ENCODE results near the gene MACROH2A1. TPM values are rescaled to one million over a fixed set of nuclear protein-coding genes. Genes with fewer than 3 reads are reported as not detected.
A peak's percentile ranks its signal among the peaks of the same experiment; 100 is the strongest.

The MACROH2A1 gene
- total RNA-seq, 1 experiment from 2014 or later: 137 TPM

GRCh38 chr5:135417083-135417482, 18.1 kb upstream of the MACROH2A1 start:
- DNase-seq (ENCODE audit: low read depth, low spot score): no peak
- in situ Hi-C loops (cut with HindIII; ENCODE audit: low pct_unique_long_range_greater_than_20kb, low sequenced_read_pairs): no loop called here

GRCh38 chr5:135405082-135405481, 6.1 kb upstream of the MACROH2A1 start:
- DNase-seq (ENCODE audit: low read depth, low spot score): no peak
- in situ Hi-C loops (cut with HindIII; ENCODE audit: low pct_unique_long_range_greater_than_20kb, low sequenced_read_pairs): no loop called here

- no peak for DNase-seq (ENCODE audit: low read depth, low spot score)
- in situ Hi-C loops (cut with HindIII; ENCODE audit: low pct_unique_long_range_greater_than_20kb, low sequenced_read_pairs): no loop called here
Measured at GRCh38 chr5:135402031-135402430, 3.0 kb upstream of the MACROH2A1 start.

- DNase-seq (ENCODE audit: low read depth, low spot score): peak; percentile 11
- in situ Hi-C loops (cut with HindIII; ENCODE audit: low pct_unique_long_range_greater_than_20kb, low sequenced_read_pairs): no loop called here
Measured at GRCh38 chr5:135400866-135401265, 1.8 kb upstream of the MACROH2A1 start.

- in situ Hi-C loops (cut with HindIII; ENCODE audit: low pct_unique_long_range_greater_than_20kb, low sequenced_read_pairs): no loop called here
- no peak for DNase-seq (ENCODE audit: low read depth, low spot score)
Measured at GRCh38 chr5:135399794-135400542, 937 bp upstream of the MACROH2A1 start.

GRCh38 chr5:135398160-135398854, 724 bp downstream of the MACROH2A1 start:
- no peak for DNase-seq (ENCODE audit: low read depth, low spot score)
- in situ Hi-C loops (cut with HindIII; ENCODE audit: low pct_unique_long_range_greater_than_20kb, low sequenced_read_pairs): no loop called here

GRCh38 chr5:135397084-135397483, 1.9 kb downstream of the MACROH2A1 start:
- DNase-seq (ENCODE audit: low read depth, low spot score): no peak
- in situ Hi-C loops (cut with HindIII; ENCODE audit: low pct_unique_long_range_greater_than_20kb, low sequenced_read_pairs): no loop called here

GRCh38 chr5:135396459-135397055, 2.5 kb downstream of the MACROH2A1 start:
- in situ Hi-C loops (cut with HindIII; ENCODE audit: low pct_unique_long_range_greater_than_20kb, low sequenced_read_pairs): no loop called here

GRCh38 chr5:135395866-135396265, 3.2 kb downstream of the MACROH2A1 start:
- DNase-seq (ENCODE audit: low read depth, low spot score): no peak
- in situ Hi-C loops (cut with HindIII; ENCODE audit: low pct_unique_long_range_greater_than_20kb, low sequenced_read_pairs): no loop called here

More at GRCh38 chr5:135396459-135397055, 2.5 kb downstream of the MACROH2A1 start:
- no peak for DNase-seq (ENCODE audit: low read depth, low spot score)

- in situ Hi-C loops (cut with HindIII; ENCODE audit: low pct_unique_long_range_greater_than_20kb, low sequenced_read_pairs): no loop called here
- DNase-seq (ENCODE audit: low read depth, low spot score): no peak
Measured at GRCh38 chr5:135395451-135395850, 3.6 kb downstream of the MACROH2A1 start.

- in situ Hi-C loops (cut with HindIII; ENCODE audit: low pct_unique_long_range_greater_than_20kb, low sequenced_read_pairs): no loop called here
- DNase-seq (ENCODE audit: low read depth, low spot score): no peak
Measured at GRCh38 chr5:135394095-135394494, 4.9 kb downstream of the MACROH2A1 start.

- DNase-seq (ENCODE audit: low read depth, low spot score): no peak
- in situ Hi-C loops (cut with HindIII; ENCODE audit: low pct_unique_long_range_greater_than_20kb, low sequenced_read_pairs): no loop called here
Measured at GRCh38 chr5:135393691-135394090, 5.3 kb downstream of the MACROH2A1 start.

- in situ Hi-C loops (cut with HindIII; ENCODE audit: low pct_unique_long_range_greater_than_20kb, low sequenced_read_pairs): no loop called here
- no peak for DNase-seq (ENCODE audit: low read depth, low spot score)
Measured at GRCh38 chr5:135393229-135393628, 5.8 kb downstream of the MACROH2A1 start.

- in situ Hi-C loops (cut with HindIII; ENCODE audit: low pct_unique_long_range_greater_than_20kb, low sequenced_read_pairs): no loop called here
- DNase-seq (ENCODE audit: low read depth, low spot score): no peak
Measured at GRCh38 chr5:135392256-135392655, 6.8 kb downstream of the MACROH2A1 start.

GRCh38 chr5:135391869-135392255, 7.2 kb downstream of the MACROH2A1 start:
- in situ Hi-C loops (cut with HindIII; ENCODE audit: low pct_unique_long_range_greater_than_20kb, low sequenced_read_pairs): no loop called here
- DNase-seq (ENCODE audit: low read depth, low spot score): no peak

- in situ Hi-C loops (cut with HindIII; ENCODE audit: low pct_unique_long_range_greater_than_20kb, low sequenced_read_pairs): no loop called here
- DNase-seq (ENCODE audit: low read depth, low spot score): no peak
Measured at GRCh38 chr5:135391116-135391868, 7.7 kb downstream of the MACROH2A1 start.

- in situ Hi-C loops (cut with HindIII; ENCODE audit: low pct_unique_long_range_greater_than_20kb, low sequenced_read_pairs): no loop called here
- no peak for DNase-seq (ENCODE audit: low read depth, low spot score)
Measured at GRCh38 chr5:135388860-135389435, 10.1 kb downstream of the MACROH2A1 start.

GRCh38 chr5:135387629-135387960, 11.4 kb downstream of the MACROH2A1 start:
- in situ Hi-C loops (cut with HindIII; ENCODE audit: low pct_unique_long_range_greater_than_20kb, low sequenced_read_pairs): no loop called here

More at GRCh38 chr5:135387629-135387960, 11.4 kb downstream of the MACROH2A1 start:
- DNase-seq (ENCODE audit: low read depth, low spot score): no peak

Measured in SK-MEL-5 (cell line).